ENCODE results near the gene MICALL2.

GRCh38 chr7:1447112-1447511 lies 12.2 kb downstream of the MICALL2 start:
- TF ChIP-seq CTCF (conservative IDR thresholded peaks at IDR 0.05; ENCODE audit: low read length): no peak
- TF ChIP-seq EZH2phosphoT487 (IDR thresholded peaks at IDR 0.05; ENCODE audit: borderline replicate concordance): no peak
